NCI-H1048 (cell line): ENCODE results near the gene ATF7IP.
"Not testable (repeated sequence)": the region's sequence is repeated elsewhere in the genome, so short reads cannot be mapped to it uniquely, and the experiment has no call there.

Experiments used
- DNase-seq: peaks from one replicate; lab custom pipeline; 2025; lab: John Stamatoyannopoulos, UW

Gene ATF7IP

GRCh38 chr12:14365294-14366208, at the start of gene ATF7IP:
Gene ATF7IP, plus strand, starts transcription at chr12:14365682. Its CDS starts 58,234 bp downstream, at chr12:14423916.
- DNase-seq: no peak

- DNase-seq: no peak
Observed at GRCh38 chr12:14317362-14318146, 47.9 kb upstream of the ATF7IP start.

GRCh38 chr12:14319704-14320427, 45.6 kb upstream of the ATF7IP start:
- not testable (repeated sequence) for DNase-seq

DNA sequence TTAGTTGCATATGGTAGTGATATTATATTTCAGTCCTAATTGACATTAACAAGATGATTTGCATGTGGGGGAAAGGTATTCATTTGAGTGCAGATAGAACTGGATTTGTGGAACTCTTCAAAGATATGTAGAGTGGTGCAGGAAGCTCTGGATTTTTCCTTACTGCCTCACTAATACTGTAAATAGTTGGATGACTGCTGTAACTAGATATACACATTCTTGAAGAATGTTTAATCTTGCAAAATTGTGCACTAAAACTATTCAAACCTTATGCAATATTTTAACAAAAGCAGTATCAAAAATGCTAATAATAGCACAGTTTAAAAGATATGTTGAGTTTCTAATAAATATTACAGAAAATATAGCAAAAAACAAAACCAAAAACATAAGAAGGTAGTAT, 43.1 kb upstream of the ATF7IP start:
- DNase-seq: no peak

- DNase-seq: no peak
Observed at GRCh38 chr12:14325716-14326343, 39.7 kb upstream of the ATF7IP start.

GRCh38 chr12:14326699-14327098, 38.8 kb upstream of the ATF7IP start:
- DNase-seq: no peak

- no peak for DNase-seq
Observed at GRCh38 chr12:14327711-14328110, 37.8 kb upstream of the ATF7IP start.

DNA sequence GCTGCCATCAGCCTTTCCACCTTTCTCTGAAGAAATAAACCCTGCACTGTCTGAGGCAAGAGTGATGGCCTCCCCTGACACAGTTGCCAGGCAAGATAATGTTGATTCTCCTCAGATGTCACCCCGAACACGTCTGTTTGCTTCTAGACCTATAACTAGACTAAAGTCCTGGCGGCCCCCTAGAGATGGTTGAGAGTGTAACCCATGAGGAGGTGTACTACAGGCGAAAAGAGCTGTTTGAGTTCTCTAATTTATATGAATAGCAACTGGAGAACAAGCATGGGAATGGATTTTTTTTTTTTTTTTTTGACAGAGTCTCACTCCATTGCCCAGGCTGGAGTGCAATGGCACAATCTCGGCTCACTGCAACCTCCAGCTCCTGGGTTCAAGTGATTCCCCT, 33.0 kb upstream of the ATF7IP start:
- DNase-seq: no peak

GRCh38 chr12:14340371-14340770, 25.1 kb upstream of the ATF7IP start:
- DNase-seq: no peak

DNA sequence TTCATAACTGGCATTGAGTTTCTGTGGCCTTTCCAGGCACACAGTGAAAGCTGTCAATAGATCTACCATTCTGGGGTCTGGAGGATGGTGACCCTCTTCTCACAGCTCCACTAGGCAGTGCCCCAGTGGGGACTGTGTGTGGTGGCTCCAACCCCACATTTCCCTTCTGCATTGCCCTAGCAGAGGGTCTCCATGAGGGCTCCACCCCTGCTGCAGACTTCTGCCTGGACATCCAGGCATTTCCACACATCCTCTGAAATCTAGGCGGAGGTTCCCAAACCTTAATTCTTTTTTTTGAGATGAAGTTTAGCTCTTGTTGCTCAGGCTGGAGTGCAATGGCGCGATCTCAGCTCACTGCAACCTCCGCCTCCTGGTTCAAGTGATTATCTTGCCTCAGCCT, 14.0 kb upstream of the ATF7IP start:
- not testable (repeated sequence) for DNase-seq

- DNase-seq: not testable (repeated sequence)
Observed at GRCh38 chr12:14352066-14352465, 13.4 kb upstream of the ATF7IP start.

GRCh38 chr12:14354665-14355064, 10.8 kb upstream of the ATF7IP start:
- DNase-seq: not testable (repeated sequence)

DNA sequence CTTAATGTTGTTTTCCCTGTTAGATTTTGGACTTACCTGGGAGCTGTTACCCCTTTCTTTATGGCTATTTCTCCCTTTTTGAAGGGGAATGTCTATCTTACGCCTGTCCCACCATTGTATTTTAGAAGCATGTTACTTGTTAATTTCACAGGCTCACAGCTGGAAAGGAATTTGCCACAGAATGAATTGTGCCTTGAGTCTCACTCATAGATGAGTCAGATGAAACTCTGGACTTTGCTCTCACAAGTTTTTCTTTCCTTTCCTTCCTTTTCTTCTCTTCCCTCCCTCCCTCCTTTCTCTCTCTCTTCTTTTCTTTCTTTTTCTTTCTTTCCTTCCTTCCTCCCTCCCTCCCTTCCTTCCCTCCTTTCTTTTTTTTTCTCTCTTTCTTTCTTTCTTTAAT, 9.3 kb upstream of the ATF7IP start:
- DNase-seq: no peak

GRCh38 chr12:14357486-14357885, 8.0 kb upstream of the ATF7IP start:
- DNase-seq: no peak

- no peak for DNase-seq
Observed at GRCh38 chr12:14362352-14362751, 3.1 kb upstream of the ATF7IP start.

GRCh38 chr12:14364583-14365271, 755 bp upstream of the ATF7IP start:
- no peak for DNase-seq

DNA sequence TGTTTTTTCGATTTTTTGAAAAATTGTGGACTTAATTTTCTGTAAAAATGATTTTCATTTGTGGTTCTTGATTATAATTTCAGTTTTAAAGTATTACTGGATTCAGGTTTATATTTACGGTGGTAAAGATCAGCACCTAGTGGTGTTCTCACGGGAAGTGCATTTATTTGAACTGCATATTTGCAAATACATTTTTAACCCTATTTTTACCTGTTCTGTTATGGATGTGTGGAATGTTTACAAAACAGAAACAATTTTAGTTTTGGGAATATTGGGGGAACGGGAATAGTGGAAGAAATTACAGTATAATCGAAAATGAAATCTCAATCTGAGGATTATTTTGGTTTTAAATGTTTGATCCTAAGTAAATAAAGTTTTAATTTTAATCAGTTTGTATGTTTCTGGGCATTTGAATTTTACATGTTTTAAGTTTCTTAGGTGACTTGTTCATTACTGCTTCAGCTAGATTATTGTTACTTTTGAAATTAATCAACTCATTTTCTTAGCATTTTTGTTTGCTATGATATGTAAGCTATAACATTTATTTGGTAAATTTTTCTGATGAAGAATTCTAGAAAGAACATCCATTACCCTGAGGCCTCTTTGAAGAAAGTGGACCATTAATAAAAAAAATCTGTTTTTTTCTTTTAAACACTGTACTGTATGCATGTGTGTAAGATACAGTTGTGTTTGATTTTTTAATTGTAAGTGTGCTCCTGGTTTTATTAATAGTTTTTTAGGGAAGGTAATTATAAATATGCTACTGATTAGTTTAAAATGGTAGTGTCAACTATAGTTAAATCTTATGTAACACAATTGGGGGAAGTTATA, 942 bp downstream of the ATF7IP start:
- no peak for DNase-seq

DNA sequence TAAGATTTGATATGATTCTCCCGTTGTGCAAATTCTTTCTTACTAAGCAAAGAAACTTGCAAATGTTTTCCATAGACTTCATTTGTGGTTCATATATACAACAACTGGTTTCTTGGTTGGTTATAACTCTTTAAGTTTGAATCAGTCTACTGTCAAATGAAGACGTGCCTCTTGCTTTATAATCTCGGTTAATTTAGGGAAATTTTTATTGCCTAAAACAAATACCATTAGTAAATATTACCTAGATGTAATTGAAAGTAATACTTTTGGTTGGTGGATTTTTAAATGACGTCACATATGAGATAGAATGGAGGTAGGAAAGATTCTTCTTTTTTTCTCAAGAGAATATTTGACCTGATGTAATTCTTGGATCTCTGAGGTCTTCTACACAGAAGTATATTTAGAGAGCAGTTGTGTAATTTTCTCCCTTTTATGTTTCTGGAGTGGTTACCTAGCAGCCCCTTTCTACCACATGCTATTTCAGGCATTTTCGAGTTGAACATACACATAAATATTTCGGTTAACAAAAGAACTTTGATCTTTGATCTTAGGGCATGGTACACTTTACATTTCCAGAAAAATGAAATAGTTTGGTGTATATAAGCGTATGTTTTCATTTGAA, 1.7 kb downstream of the ATF7IP start:
- DNase-seq: no peak

DNA sequence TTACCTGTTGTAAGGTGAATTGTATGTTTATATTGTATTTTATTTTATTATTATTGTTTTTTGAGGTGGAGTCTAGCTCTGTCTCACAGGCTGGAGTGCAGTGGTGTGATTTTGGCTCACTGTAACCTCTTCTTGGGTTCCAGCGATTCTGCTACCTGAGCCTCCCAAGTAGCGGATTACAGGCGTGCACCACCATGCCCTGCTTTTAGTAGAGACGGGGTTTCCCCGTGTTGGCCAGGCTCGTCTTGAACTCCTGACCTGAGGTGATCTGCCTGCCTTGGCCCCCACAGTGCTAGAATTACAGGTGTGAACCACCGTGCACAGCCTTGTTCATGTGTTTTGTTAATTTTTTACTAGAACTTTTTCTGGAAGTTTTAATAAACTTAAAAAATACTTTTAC, 3.8 kb downstream of the ATF7IP start:
- no peak for DNase-seq

GRCh38 chr12:14373217-14373616, 7.7 kb downstream of the ATF7IP start:
- DNase-seq: no peak
